Measurements from ENCODE around the gene GGA1. TPM values are rescaled to one million over a fixed set of nuclear protein-coding genes. Genes with fewer than 3 reads are reported as not detected.
"Not testable (repeated sequence)": the region's sequence is repeated elsewhere in the genome, so short reads cannot be mapped to it uniquely, and the experiment has no call there.

The GGA1 gene
- total RNA-seq, 6 donors from 2014 or later, result 52.4 to 226 (median 68.3) TPM

DNA sequence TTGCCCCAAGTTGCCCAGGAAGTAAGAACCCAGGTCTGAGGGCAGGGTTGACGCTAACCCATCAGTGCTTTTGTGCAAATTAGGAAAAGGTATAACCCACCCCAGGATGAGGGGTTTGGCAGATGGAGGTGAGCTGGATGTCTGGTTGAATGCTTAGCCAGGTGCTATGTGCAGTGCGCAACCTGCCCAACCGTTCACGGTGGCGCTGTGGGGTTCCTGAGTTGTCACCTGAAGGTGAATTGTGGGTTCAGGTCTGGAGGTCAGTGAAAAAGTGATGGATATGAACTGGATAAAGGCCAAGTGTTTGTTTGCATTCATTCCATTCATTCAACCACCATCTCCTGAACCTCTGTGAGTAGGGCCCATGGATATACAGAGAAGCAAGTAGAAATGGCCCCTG lies 14.4 kb upstream of the GGA1 start:
- H3K4me1 ChIP-seq, result peaks cover 7 to 30% (median 15%) of the 10 kb centered on the region in 4 donors
- WGBS, 2 donors, result 89 to 94% methylated on average over 5 of the region's 5 CpGs
- H3K36me3 ChIP-seq, result no peaks in the 10 kb centered on the region
- DNase-seq (no peak), ATAC-seq (ENCODE audit: low FRiP score in 2 of 2) (no peak)
- no peaks in the 10 kb centered on the region for H3K27me3 ChIP-seq
- TF ChIP-seq POLR2A (IDR thresholded peaks at IDR 0.05) (no peak), EP300 (IDR thresholded peaks at IDR 0.05) (no peak), POLR2AphosphoS5 (IDR thresholded peaks at IDR 0.05) (no peak)
- TF ChIP-seq, protein P1, sequence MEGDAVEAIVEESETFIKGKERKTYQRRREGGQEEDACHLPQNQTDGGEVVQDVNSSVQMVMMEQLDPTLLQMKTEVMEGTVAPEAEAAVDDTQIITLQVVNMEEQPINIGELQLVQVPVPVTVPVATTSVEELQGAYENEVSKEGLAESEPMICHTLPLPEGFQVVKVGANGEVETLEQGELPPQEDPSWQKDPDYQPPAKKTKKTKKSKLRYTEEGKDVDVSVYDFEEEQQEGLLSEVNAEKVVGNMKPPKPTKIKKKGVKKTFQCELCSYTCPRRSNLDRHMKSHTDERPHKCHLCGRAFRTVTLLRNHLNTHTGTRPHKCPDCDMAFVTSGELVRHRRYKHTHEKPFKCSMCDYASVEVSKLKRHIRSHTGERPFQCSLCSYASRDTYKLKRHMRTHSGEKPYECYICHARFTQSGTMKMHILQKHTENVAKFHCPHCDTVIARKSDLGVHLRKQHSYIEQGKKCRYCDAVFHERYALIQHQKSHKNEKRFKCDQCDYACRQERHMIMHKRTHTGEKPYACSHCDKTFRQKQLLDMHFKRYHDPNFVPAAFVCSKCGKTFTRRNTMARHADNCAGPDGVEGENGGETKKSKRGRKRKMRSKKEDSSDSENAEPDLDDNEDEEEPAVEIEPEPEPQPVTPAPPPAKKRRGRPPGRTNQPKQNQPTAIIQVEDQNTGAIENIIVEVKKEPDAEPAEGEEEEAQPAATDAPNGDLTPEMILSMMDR (IDR thresholded peaks at IDR 0.05), result no peak
- H3K27ac ChIP-seq, result no peak overlapping the region
- no peaks in the 10 kb centered on the region for H3K9me3 ChIP-seq
- H3K4me3 ChIP-seq, result no peak overlapping the region

DNA sequence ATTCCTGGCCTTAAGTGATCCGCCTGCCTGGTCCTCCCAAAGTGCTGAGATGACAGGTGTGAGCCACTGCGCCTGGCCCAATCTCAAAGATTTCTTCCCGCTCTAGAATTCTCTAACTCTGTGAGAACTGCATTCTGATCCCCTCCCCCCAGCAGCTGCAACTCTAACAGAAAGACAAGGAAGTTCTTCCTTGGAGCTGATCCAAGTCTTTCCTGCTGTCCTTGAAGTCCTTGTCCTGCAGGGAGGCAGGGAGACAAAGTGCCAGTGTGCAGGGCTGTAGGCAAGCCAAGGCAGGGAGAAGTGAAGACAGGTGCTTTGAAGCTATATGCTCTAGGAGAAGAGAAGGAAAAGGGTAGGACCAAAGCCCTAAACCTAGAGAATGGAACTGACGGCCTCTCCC lies 9.5 kb upstream of the GGA1 start:
- H3K27ac ChIP-seq, result no peak overlapping the region
- H3K36me3 ChIP-seq, result no peaks in the 10 kb centered on the region
- no peaks in the 10 kb centered on the region for H3K9me3 ChIP-seq
- peaks cover 5 to 13% (median 7%) of the 10 kb centered on the region in 4 donors for H3K4me1 ChIP-seq
- no peak overlapping the region for H3K4me3 ChIP-seq
- no peak for DNase-seq
- H3K27me3 ChIP-seq, result no peaks in the 10 kb centered on the region
- TF ChIP-seq, protein P1 (IDR thresholded peaks at IDR 0.05), result no peak
- TF ChIP-seq EP300 (IDR thresholded peaks at IDR 0.05) (no peak), POLR2A (IDR thresholded peaks at IDR 0.05) (no peak), POLR2AphosphoS5 (IDR thresholded peaks at IDR 0.05) (no peak)
- no peak for ATAC-seq (ENCODE audit: low FRiP score in 2 of 2)
- WGBS, 2 donors, result 57 to 79% methylated on average over 4 of the region's 4 CpGs

DNA sequence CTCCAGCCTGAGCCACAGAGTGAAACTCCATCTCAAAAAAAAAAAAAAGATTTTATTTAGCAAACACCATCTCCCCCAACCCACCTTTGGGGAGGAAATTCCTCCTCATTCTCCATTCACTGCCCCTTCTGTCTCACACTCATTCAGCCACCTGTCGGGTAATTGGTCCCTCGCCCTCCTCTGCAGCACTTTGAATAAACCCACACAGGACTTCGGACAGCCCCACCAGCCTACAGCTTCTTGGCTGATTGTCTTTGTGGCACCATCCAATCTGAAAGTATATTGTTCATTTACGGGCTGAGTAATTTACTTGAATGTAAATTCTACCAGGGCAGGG lies 7.5 kb upstream of the GGA1 start:
- Histone ChIP-seq H3K9me3 (no peaks in the 10 kb centered on the region), H3K36me3 (no peaks in the 10 kb centered on the region), H3K27ac (peak overlapping the region in 2 of 4 donors; percentile 17 to 41), H3K27me3 (no peaks in the 10 kb centered on the region), H3K4me3 (no peak overlapping the region), H3K4me1 (peaks cover 5 to 13% (median 12%) of the 10 kb centered on the region in 4 donors)
- DNase-seq (no peak), ATAC-seq (ENCODE audit: low FRiP score in 2 of 2) (no peak)
- 46 to 61% methylated on average over 4 of the region's 4 CpGs for WGBS, 2 donors
- TF ChIP-seq POLR2AphosphoS5 (IDR thresholded peaks at IDR 0.05) (no peak), EP300 (IDR thresholded peaks at IDR 0.05) (no peak), POLR2A (IDR thresholded peaks at IDR 0.05) (no peak)
- TF ChIP-seq, protein P1 (IDR thresholded peaks at IDR 0.05), result no peak

DNA sequence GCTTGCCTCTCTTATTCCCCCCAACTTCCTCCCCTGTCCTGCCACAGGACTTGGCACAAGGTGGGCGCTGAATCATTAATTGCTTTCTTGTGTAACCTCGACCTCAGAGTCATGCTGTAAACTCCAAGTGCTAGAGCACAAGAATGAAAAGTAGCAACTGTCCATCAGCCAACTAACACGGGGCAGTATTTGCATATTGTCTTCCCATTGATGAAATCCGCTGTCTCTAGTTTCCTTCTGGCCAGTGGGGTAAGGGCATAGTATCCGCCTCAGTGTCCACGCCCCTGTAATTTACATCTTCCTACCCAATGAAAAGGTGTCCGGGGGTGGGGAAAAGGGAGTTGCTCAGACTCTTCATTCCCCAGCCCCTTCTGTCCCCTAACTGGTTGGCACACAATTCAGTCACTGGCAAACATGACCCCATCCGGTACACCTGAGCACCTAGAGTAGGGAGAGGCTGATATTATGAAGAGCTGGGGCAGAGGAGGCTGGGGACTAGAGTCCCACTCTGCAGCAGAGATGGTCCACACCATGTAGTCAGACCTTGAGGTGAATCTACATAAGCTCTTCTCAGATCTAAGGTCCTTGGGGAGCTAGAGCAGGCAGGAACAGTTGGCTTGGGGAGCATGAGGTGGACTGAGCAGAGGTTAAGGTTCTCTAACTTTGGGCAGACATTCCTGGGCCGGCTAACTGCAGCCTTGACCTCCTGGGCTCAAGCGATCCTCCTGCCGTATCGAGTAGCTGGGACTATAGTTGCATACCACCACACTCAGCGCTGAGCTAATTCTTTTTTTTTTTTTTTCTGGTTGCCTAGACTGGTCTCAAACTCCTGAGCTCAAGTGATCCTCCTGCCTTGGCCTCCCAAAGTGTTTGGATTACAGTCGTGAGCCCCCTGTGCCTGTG lies 6.8 kb upstream of the GGA1 start:
- TF ChIP-seq POLR2A (IDR thresholded peaks at IDR 0.05), result peak in 1 of 4 donors; percentile 44
- TF ChIP-seq, protein P1 (IDR thresholded peaks at IDR 0.05), result no peak
- DNase-seq, result peak in 1 of 2 donors; percentile 85
- peaks cover 6 to 19% (median 17%) of the 10 kb centered on the region in 4 donors for H3K4me1 ChIP-seq
- H3K27me3 ChIP-seq, result no peaks in the 10 kb centered on the region
- H3K9me3 ChIP-seq, result no peaks in the 10 kb centered on the region
- peak; percentile 73 to 96 for ATAC-seq (ENCODE audit: low FRiP score in 2 of 2)
- H3K27ac ChIP-seq, result peak overlapping the region in 3 of 4 donors; percentile 20 to 60 (median 49)
- H3K36me3 ChIP-seq, result no peaks in the 10 kb centered on the region
- WGBS, 2 donors, result 50 to 55% methylated on average over 14 of the region's 14 CpGs
- H3K4me3 ChIP-seq, result no peak overlapping the region

DNA sequence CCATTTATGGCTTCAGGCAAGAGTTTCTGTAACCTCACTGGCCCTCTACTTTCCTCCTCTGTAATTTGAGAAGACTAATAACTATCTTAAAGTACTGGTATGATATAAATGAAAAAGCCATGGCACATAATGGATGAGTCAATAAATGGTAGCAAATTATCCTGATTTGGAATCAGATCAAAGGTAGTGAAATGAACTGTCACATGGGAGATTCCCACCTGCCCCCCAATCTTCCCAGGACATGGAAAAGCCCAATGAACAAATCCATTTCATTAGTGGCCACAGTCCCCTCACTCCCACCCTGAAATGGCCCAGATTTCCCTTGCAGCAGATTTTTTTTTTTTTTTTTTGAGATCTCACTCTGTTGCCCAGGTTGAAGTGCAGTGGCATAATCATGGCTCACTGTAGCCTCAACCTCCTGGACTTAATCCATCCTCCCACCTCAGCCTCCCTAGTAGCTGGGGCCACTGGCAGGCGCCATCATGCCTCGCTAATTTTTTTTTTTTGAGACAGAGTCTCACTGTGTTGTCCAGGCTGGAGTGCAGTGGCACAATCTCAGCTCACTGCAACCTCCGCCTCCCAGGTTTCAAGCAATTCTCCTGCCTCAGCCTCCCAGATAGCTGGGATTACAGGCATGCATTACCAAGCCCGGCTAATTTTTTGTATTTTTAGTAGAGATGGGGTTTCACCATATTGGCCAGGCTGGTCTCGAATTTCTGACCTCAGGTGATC lies 5.9 kb upstream of the GGA1 start:
- ATAC-seq (ENCODE audit: low FRiP score in 2 of 2); H3K27ac ChIP-seq; H3K27me3 ChIP-seq; H3K36me3 ChIP-seq; H3K4me3 ChIP-seq; DNase-seq; H3K9me3 ChIP-seq: not testable (repeated sequence)
- WGBS, 2 donors, result 87 to 96% methylated on average over 5 of the region's 5 CpGs
- H3K4me1 ChIP-seq, result peaks cover 14 to 28% (median 26%) of the 10 kb centered on the region in 4 donors

Measured in upper lobe of left lung (tissue), 6 donors.